GM12878 (cell line): ENCODE data around the gene ZNF544. TPM values are rescaled to one million over a fixed set of nuclear protein-coding genes. Genes with fewer than 3 reads are reported as not detected.

Experiments used
- CBX5 ChIP-seq: sonication (generic); IDR thresholded peaks from 2 replicates; pipeline ENCODE4 v1.6.1; 2016; ENCODE audit warnings: low read depth, moderate library complexity, mild to moderate bottlenecking, inconsistent platforms
- CREB1 ChIP-seq: IDR thresholded peaks from 2 replicates; pipeline ENCODE4 v1.6.1; 2012; ENCODE audit warnings: low read depth, mild to moderate bottlenecking, inconsistent platforms
- HDGF ChIP-seq: fragments of 450-650 bp; IDR thresholded peaks from 2 replicates; pipeline ENCODE4 v1.6.1; 2016; ENCODE audit warnings: antibody characterized with exemption
- IKZF2 ChIP-seq, 2 experiments: fragments of 450-650 bp; IDR thresholded peaks; 2 replicates each; pipeline ENCODE4 v1.6.1; 2017; ENCODE audit warnings: mild to moderate bottlenecking in 2 of 2, moderate library complexity in 2 of 2
- JUNB ChIP-seq: IDR thresholded peaks from 2 replicates; pipeline ENCODE4 v1.6.1; 2016; ENCODE audit warnings: antibody characterized with exemption, mild to moderate bottlenecking
- KAT2A ChIP-seq: conservative IDR thresholded peaks from 2 replicates; pipeline ENCODE4 v1.6.1; 2011; ENCODE audit warnings: low read depth, low read length; ENCODE audit not compliant: control insufficient read depth
- KLF5 ChIP-seq: fragments of 450-650 bp; IDR thresholded peaks from 2 replicates; pipeline ENCODE4 v1.6.1; 2014; ENCODE audit warnings: mild to moderate bottlenecking; ENCODE audit not compliant: partially characterized antibody
- MTA3 ChIP-seq: IDR thresholded peaks from 2 replicates; pipeline ENCODE4 v1.6.1; 2012; ENCODE audit warnings: low read length, inconsistent platforms, borderline replicate concordance
- NFYB ChIP-seq: IDR thresholded peaks from 2 replicates; pipeline ENCODE4 v1.6.1; 2011; ENCODE audit warnings: low read depth, mild to moderate bottlenecking, low read length, improper control_type of control experiment, moderate library complexity; ENCODE audit not compliant: insufficient read depth
- POLR2AphosphoS5 ChIP-seq: IDR thresholded peaks from 2 replicates; pipeline ENCODE4 v1.6.1; 2011; ENCODE audit warnings: mild to moderate bottlenecking, low read length, inconsistent platforms
- SMAD1 ChIP-seq: fragments of 450-650 bp; IDR thresholded peaks from 2 replicates; pipeline ENCODE4 v1.6.1; 2018; ENCODE audit warnings: mild to moderate bottlenecking, low read depth; ENCODE audit not compliant: partially characterized antibody
- TBL1XR1 ChIP-seq: IDR thresholded peaks from 2 replicates; pipeline ENCODE4 v1.6.1; 2012; ENCODE audit warnings: low read depth, low read length, improper control_type of control experiment
- WRNIP1 ChIP-seq: IDR thresholded peaks from 2 replicates; pipeline ENCODE4 v1.6.1; 2011; ENCODE audit warnings: low read depth, low read length, improper control_type of control experiment, borderline replicate concordance
- YBX1 ChIP-seq: fragments of 450-650 bp; IDR thresholded peaks from 2 replicates; pipeline ENCODE4 v1.6.1; 2016; ENCODE audit warnings: antibody characterized with exemption
- YY1 ChIP-seq: IDR thresholded peaks from 2 replicates; pipeline ENCODE4 v1.6.1; 2011; ENCODE audit warnings: low read depth, mild to moderate bottlenecking, low read length
- ZNF207 ChIP-seq: fragments of 450-650 bp; IDR thresholded peaks from 2 replicates; pipeline ENCODE4 v1.6.1; 2014; ENCODE audit warnings: antibody characterized with exemption, mild to moderate bottlenecking, borderline replicate concordance
- polyA plus RNA-seq, 11 experiments: library from polyadenylated mRNA; depleted of rRNA in 4 of 11; unstranded in 6 of 11; stranded (reverse) in 5 of 11; fragments of >200 nt; fragmentation: Nextera tagmentation in 4 of 11; fragmentation: Illumina TruSeq in 1 of 11; extraction: Ambion mirVana in 4 of 11; extraction: Trizol in 1 of 11; gene quantifications; 1 replicate in 1 of 11; 2 replicates in 10 of 11; pipeline versions ENCODE4 v1.2.1 to v1.2.3, GENCODE V29; 2011 to 2016; ENCODE audit warnings: inconsistent platforms in 2 of 11, missing spikeins in 2 of 11, low read depth in 1 of 11
- total RNA-seq, 4 experiments: library from RNA; depleted of rRNA in 3 of 4; stranded (reverse); fragments of >200 nt in 3 of 4; fragmentation: Illumina TruSeq in 1 of 4; extraction: Trizol in 1 of 4; gene quantifications; 2 replicates each; pipeline versions ENCODE4 v1.2.1 to v1.2.3, GENCODE V29; 2013 to 2021
- TF ChIP-seq, protein P1 (sequence below): fragments of 450-650 bp; IDR thresholded peaks from 2 replicates; pipeline ENCODE4 v1.6.1; 2016; ENCODE audit warnings: mild to moderate bottlenecking, moderate library complexity, borderline replicate concordance
- TF ChIP-seq, protein P2 (sequence below): IDR thresholded peaks from 2 replicates; pipeline ENCODE4 v1.6.1; 2011; ENCODE audit warnings: borderline replicate concordance, low read depth, mild to moderate bottlenecking, moderate library complexity, low read length; ENCODE audit not compliant: insufficient read depth, poor library complexity, severe bottlenecking
- TF ChIP-seq, protein P3 (sequence below): IDR thresholded peaks from 2 replicates; pipeline ENCODE4 v1.6.1; 2011; ENCODE audit warnings: borderline replicate concordance, low read depth, mild to moderate bottlenecking, moderate library complexity, mixed read lengths, low read length; ENCODE audit not compliant: insufficient read depth; ENCODE audit errors: extremely low read length
- TF ChIP-seq, protein P4 (sequence below): fragments of 450-650 bp; formaldehyde crosslinking; IDR thresholded peaks from 2 replicates; pipeline ENCODE4 v1.5.0; 2022; ENCODE audit warnings: mild to moderate bottlenecking, missing genetic modification characterization

ZNF544 gene
- total and polyA plus RNA-seq, 10 of the 15 experiments (the other 5 are each of a cell fraction or from before 2014, with no cell fraction given) = 27.3 to 70.1 (median 42.6) TPM

DNA sequence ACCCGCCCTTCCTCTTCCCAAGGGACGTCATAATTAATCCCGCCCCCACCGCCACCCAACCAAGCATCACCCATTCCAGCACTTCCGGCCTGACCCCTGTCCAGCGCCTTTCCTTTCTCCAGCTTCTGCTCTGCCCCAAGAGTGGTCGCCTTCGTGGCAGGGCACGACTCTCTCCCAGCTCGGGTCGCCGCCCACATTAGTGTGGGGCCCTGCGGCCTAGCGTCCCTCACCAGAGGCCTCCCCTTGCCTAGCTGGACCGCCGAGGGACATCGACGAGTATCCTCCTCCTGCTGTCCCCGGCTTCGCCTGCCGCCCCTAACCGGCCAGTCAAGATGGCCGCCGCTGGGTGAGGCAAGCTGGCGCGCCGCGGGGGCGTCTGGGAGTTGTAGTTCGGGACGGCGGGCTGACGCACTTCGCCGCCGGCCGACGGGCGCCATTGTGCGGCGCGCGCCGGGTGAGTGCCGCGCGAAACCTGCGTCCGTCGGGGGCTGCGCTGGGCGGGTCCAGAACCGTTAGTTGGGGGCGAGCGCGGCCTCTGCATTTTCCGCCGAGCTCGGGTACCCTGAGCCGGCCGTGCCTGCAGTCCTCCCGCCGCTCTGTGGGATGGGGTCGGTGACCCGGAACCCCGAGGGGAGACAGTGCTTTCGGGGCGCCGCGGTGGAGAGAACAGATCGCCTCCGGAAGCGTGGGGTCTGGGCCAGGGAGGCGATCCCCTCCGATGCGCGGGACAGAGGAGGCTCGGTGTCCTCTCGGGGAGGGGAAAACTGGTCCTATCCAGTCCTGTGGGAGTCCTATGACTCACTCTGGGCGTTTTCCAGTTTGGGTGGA is 45.5 kb upstream of the ZNF544 start, which contains the start of gene ZNF274 (continued):
- no peak for TF ChIP-seq NFYB
- TF ChIP-seq, protein P1, sequence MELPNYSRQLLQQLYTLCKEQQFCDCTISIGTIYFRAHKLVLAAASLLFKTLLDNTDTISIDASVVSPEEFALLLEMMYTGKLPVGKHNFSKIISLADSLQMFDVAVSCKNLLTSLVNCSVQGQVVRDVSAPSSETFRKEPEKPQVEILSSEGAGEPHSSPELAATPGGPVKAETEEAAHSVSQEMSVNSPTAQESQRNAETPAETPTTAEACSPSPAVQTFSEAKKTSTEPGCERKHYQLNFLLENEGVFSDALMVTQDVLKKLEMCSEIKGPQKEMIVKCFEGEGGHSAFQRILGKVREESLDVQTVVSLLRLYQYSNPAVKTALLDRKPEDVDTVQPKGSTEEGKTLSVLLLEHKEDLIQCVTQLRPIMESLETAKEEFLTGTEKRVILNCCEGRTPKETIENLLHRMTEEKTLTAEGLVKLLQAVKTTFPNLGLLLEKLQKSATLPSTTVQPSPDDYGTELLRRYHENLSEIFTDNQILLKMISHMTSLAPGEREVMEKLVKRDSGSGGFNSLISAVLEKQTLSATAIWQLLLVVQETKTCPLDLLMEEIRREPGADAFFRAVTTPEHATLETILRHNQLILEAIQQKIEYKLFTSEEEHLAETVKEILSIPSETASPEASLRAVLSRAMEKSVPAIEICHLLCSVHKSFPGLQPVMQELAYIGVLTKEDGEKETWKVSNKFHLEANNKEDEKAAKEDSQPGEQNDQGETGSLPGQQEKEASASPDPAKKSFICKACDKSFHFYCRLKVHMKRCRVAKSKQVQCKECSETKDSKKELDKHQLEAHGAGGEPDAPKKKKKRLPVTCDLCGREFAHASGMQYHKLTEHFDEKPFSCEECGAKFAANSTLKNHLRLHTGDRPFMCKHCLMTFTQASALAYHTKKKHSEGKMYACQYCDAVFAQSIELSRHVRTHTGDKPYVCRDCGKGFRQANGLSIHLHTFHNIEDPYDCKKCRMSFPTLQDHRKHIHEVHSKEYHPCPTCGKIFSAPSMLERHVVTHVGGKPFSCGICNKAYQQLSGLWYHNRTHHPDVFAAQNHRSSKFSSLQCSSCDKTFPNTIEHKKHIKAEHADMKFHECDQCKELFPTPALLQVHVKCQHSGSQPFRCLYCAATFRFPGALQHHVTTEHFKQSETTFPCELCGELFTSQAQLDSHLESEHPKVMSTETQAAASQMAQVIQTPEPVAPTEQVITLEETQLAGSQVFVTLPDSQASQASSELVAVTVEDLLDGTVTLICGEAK = peak; percentile 77; the same call in 1 of the 2 replicates
- TF ChIP-seq YBX1 = no peak
- TF ChIP-seq CBX5 = peak; percentile 83; the same call in 1 of the 2 replicates
- TF ChIP-seq MTA3 = no peak
- TF ChIP-seq, protein P2, sequence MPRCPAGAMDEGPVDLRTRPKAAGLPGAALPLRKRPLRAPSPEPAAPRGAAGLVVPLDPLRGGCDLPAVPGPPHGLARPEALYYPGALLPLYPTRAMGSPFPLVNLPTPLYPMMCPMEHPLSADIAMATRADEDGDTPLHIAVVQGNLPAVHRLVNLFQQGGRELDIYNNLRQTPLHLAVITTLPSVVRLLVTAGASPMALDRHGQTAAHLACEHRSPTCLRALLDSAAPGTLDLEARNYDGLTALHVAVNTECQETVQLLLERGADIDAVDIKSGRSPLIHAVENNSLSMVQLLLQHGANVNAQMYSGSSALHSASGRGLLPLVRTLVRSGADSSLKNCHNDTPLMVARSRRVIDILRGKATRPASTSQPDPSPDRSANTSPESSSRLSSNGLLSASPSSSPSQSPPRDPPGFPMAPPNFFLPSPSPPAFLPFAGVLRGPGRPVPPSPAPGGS = no peak
- TF ChIP-seq YY1 = peak; percentile 99
- peak; percentile 94 for TF ChIP-seq ZNF207
- TF ChIP-seq, protein P3, sequence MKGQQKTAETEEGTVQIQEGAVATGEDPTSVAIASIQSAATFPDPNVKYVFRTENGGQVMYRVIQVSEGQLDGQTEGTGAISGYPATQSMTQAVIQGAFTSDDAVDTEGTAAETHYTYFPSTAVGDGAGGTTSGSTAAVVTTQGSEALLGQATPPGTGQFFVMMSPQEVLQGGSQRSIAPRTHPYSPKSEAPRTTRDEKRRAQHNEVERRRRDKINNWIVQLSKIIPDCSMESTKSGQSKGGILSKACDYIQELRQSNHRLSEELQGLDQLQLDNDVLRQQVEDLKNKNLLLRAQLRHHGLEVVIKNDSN = no peak
- TF ChIP-seq CREB1 = peak; percentile 82
- no peak for TF ChIP-seq WRNIP1
- no peak for TF ChIP-seq JUNB
- no peak for TF ChIP-seq TBL1XR1
- peak; percentile 79 for TF ChIP-seq KLF5
- peak; percentile 76 for TF ChIP-seq POLR2AphosphoS5
- TF ChIP-seq, protein P4, sequence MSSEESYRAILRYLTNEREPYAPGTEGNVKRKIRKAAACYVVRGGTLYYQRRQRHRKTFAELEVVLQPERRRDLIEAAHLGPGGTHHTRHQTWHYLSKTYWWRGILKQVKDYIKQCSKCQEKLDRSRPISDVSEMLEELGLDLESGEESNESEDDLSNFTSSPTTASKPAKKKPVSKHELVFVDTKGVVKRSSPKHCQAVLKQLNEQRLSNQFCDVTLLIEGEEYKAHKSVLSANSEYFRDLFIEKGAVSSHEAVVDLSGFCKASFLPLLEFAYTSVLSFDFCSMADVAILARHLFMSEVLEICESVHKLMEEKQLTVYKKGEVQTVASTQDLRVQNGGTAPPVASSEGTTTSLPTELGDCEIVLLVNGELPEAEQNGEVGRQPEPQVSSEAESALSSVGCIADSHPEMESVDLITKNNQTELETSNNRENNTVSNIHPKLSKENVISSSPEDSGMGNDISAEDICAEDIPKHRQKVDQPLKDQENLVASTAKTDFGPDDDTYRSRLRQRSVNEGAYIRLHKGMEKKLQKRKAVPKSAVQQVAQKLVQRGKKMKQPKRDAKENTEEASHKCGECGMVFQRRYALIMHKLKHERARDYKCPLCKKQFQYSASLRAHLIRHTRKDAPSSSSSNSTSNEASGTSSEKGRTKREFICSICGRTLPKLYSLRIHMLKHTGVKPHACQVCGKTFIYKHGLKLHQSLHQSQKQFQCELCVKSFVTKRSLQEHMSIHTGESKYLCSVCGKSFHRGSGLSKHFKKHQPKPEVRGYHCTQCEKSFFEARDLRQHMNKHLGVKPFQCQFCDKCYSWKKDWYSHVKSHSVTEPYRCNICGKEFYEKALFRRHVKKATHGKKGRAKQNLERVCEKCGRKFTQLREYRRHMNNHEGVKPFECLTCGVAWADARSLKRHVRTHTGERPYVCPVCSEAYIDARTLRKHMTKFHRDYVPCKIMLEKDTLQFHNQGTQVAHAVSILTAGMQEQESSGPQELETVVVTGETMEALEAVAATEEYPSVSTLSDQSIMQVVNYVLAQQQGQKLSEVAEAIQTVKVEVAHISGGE (CRISPR knock-in tag) = no peak
- no peak for TF ChIP-seq KAT2A
- TF ChIP-seq SMAD1 = peak; percentile 62
- peak; percentile 26; the same call in 1 of the 2 replicates for TF ChIP-seq HDGF
- peak in 1 of 2 experiments; percentile 59; a peak in 2 of 4 replicates for TF ChIP-seq IKZF2 (IDR thresholded peaks at IDR 0.05)
